NK-92 treated with Interleukin-12 subunit alpha and Interleukin-12 subunit beta, amount 100 ng/mL, for 24 hours (cell line): Measurements from ENCODE around the gene RNASEL.

ENCODE experiments used
- DNase-seq: peaks from one replicate; lab custom pipeline; 2025; lab: John Stamatoyannopoulos, UW

Gene RNASEL

GRCh38 chr1:182620924-182621585, 32.0 kb upstream of the RNASEL start:
- no peak for DNase-seq

DNA sequence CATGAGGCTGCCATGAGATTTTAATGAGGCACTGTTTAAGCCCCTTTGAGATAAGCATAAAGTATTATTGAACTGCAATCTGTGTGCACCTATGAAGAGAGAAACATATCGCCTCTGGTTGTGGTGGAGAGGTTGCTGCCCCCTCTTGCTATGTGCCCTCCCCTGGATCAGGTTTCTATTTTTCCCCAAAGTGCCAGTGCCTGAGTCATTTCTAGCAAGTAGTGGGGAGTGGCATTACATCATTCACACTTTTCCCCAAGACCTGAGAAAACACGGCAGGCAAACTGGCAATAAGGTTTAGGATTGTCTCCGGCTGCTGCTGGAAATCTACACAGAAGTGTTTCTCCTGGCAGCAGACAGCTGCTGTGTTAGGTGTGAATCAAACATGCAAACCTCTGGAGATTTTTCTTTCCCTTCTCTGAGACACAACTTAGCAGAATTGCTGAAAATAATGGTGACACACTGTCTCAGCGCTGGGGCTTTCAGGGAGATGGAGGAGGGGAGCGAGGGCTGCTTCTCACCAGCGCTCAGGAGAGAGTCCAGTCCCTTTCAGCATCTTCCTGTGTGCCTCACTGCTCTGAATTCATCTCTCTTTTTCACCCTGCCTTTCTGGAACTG, 28.8 kb upstream of the RNASEL start:
- DNase-seq = no peak

DNA sequence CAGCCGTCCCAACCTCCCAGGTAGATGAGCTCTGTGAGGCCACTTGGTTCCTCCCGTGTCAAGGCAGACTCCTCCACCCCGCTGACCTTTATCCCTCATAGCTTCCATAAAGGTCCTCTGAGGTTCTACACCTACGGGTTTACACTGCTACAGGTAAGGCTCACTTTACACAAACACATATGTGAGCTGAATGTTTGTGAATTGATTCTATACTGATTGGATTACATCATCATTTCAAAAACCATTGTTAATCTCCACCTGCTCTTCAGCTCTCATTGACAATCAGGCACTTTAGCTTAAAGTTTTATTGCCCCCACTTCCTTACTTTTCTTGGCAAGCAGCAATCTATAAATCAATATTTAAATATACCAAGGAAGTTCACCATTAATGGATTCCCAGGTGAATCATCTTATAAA, 28.0 kb upstream of the RNASEL start:
- no peak for DNase-seq

DNA sequence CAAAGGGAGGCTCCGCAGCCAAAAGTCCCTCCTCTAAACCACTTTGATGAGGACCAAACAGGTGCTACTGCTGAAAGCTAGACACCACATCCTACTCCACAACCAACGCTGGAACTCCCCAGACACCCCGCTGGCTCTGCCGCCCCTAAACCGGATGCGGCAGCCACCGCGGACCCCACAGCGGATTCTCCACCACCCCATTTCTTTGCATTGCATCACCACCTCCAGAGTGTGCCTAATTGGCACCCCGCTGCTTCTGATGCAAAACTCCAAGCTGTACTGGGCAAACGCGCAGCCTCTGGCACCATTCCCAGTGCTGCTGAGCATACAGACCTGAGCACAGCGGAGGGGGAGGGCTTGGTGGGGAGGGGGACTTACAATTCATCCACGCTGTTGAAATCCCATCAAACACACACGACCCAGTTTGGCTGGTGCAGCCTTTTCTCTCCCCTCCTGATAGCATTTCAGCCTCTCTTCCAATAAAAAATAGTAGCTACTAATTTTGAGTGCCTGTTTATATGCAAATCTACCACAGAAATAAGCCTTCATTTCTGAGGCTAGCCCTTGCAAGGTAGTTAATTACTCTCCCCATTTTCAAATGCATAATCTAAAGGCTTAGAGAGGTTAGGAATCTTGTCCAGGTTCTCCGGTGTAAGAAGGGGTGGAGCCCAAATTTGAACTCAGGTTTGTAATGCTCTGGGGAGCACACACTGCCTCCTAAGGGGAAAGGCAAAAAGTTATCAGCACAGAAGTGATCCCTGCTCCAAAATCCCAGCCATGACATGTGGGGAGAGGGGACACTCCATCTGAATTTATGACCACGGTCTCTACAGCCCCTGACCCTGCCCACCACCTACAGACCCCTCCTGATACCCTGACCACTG, 27.3 kb upstream of the RNASEL start:
- DNase-seq = peak; percentile 88

GRCh38 chr1:182615468-182616129, 26.5 kb upstream of the RNASEL start:
- DNase-seq = peak; percentile 33

DNA sequence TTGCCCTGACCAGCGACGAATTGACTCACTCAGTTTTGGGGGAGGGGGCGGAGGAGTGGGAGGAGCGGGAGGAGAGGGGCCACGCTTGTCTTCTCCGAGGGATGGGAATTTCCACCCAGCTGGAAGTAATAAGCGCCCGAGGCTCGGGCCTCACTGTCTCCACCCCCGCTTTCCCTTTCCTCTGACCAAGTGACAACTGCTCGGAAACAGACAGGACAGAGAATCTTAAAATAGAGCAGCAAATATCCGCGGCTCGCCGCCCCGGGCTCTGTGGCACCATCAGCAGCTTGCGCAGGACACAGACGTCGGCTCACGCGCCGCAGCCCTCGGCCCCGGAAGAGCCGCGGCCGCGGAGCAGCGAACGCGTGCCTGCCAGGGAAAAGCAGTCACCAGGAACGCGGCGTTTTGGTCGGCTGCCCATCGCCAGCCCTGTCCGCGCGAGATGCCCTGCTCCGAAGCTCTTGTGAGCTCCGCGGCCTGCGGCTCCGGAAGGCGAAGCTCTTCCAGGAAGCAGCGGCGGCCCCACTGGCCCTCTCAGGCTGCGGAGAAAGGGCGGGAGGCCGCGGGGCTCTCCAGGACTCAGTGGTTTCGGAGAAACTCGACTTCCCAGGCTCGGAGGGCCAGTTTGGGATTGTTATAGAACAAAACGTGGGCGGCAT, 25.9 kb upstream of the RNASEL start:
- peak; percentile 72 for DNase-seq

DNA sequence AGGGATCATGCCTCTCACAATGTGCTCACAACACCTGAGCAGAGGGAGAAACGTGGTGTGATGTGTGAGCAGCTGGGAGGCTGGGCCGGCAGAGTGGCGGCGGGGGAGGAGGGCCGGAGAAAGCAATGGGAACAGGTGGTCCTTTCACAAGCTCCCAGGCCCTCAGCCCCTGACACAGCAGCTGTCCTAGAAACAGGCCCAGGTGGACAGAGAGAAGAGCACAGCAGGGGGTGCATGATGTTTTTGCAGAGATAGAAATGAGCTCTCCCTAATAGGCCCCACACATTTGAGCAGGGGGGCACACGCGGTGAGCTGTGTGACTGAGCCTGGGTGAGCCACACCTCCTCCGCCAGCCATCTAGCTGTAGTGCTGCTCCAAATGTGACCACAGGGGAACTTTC, 22.7 kb upstream of the RNASEL start:
- no peak for DNase-seq

DNA sequence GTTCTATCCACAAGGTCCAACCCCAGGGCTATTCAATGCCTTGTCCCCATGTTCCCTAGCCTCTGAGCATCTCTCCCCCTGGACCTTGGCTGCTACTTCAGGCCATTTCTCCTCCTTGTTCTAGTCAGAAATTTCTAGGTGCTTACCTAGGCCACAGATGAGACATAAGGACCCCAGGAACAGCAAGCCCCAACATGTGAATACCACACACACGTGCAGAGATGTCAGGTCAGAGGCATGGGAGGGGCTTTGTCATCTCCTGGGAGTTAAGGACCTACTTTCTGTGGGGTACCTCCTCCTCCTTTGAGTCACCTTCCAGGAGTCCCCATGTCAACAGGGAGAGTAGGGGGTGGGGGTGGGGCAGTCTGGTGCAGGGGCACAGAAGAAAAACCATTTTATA, 22.3 kb upstream of the RNASEL start:
- no peak for DNase-seq

DNA sequence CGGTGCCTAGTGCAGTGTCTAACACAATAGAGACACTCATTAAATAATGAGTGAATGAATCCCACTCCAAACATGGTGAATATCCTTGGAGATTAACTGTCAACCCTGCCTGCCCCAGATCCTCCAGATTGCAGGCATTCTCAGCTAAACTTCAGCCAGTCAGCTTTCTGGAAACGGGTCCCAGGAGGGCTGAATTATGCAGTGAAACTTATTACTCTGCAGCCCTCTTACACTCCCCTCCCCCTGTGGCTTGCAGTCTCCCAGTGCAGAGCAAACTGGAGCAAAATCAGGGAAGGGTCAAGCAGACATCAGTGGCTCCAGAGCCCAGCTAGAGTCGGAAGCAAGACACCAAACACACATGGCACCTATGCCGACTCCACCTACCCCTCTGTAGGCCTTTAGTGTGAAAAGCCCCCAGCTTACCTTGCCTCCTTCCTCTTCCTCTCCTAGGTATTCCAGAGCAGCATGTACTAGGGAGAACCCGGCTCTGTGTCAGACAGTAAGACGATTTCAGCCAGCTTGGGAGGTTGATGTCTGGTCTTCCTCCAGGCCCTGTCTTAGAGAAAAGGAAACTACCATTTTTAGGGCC, 21.6 kb upstream of the RNASEL start:
- DNase-seq = no peak

- DNase-seq = no peak
These were observed 20.0 kb upstream of the RNASEL start for GRCh38 chr1:182608845-182609610.

GRCh38 chr1:182608236-182608635, 19.2 kb upstream of the RNASEL start:
- DNase-seq = no peak

- DNase-seq = no peak
These were observed 18.5 kb upstream of the RNASEL start for GRCh38 chr1:182607566-182607965.

DNA sequence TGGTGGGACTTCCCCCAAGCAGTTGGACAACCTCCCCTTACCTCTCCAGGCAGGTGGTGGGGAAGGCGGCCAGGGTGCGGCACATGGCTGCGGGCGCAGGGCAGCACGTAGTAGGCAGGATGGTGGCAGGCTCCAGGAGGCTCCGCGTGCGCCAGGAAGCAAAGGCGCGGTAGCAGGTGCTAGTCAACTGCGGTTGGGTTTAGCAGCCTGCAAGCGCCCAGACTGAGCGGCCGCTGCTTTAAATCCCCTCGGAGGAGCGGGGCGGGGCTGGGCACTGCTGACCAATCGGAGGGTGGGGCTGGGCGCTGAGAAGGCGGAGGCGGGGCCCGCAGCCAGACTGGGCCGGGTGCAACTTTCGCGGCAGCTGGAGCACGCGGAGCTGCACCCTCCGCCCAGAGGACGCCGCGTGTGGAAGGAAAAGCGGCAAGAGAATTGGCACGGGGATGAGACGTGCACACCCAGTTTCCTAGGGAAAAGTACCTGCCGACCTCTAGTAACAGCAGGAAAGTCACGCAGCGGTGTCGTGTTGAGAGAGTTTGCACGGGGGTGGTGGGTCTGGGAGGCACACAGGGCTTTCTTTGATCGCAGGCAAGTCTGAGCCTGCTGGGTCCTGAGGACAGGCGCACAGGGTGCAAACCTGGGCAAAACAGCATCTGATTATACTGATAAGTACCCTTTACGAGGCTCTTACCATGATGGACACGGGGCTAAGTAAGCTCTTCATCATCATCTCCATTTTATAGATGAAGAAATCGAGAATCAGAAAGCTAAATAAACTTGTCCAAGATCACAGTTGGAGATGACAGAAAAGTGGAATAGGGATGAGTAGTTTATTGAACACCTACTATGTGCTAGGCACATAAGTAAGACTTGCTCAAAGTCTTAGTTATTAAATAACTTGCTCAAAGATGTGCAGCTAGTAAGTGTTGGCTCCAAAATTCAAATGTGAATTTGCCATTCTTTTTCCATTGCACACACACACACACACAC, 15.4 kb upstream of the RNASEL start, which contains the start of gene RGS16:
Gene RGS16, minus strand, starts transcription at position 215 of the 990 bp plus-strand sequence. Its CDS starts 130 bp downstream, at position 85.
- peak; percentile 96 for DNase-seq

DNA sequence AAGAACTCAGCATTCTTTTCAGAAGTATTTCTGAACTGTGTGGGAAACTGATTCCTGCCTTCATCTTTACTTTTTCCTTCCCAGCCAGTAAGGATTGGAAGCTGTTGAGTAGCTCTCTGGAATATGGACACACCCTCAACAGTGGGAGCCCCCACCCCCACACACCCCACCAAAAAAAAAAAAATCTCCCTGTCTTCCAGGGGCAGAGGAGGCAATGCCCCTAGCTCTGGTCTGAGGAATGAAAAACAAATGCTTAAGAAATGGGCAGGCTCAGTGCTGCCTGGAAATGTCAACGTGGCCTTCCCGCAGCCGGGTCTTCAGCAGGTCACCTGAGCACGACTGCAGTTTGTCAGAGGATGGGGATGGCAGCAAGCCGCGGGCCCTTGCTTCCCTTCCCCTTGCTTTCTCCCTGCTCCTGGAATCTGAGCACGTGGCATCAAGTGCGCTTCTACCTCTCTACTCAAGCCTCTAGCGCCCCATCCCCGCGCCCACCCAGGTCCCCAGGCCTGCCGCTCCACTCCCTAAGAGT, 14.7 kb upstream of the RNASEL start:
- no peak for DNase-seq

DNA sequence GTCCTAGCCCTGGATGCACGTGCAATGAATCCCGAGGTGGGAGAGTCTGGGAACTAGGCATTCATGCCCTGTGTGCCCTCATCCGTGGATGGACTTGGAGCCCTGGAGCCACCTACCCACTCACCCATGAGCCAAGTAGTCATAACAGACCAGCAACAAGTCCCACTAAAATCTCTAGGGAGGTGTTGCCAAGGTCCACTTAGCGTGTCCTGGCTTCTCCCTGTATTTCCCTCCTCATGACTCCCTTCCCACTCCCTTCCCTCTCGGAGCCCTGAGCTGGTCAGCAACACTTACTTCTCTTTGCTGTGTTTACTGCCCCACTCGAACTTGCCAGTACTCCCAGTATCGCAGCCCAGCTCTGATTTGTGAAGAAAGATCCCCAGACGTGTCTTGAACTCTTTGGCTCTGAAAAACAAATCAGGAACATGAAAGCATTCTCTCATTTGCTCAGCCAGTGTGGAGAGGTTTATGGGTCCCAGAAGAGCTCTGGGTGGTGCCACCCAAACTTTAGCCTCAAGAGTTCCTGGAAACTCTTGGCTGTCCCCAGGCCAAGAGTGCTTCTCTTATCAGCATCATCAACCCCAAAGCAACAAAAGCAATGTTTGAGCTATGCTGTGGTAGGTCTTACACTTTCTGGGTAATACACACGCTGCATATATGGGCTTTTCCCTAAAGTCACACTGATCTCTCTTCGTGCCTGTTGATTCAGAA, 14.0 kb upstream of the RNASEL start:
- no peak for DNase-seq

DNA sequence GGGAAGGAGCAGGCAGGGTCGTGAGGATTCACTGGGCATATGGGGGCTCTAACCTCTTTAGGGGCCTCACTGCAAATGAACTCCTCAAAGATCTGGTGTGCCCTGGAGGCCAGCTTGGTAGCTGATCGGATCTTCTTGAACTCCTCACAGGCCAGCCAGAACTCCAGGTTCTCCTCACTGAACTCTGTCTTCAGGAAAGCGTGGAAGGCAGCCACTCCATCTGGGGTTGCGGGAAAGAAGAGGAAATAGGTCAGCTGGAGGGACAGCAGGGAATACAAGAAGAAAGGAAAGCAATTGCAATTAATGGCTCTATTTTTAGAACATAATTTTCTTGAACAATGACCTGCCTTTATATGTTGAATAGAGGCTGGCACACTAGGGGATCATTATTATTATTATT, 12.9 kb upstream of the RNASEL start:
- no peak for DNase-seq

DNA sequence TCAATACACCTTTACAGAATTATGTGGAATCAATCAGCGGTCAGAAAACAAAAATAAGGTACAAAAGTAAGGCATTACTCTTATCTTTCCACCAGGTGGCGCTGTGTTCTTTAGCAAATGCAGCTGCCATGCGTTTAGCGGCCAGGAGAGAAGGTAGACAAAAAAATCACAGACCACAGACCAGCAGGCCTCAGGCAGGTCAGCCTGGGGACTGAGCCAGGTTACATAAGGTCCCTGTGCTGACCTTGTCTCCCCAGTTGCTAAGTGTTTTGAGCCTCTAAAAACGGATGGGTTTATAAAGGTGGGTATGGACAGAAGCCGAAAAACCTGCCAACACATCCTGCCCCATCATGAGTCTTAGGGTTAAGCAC, 12.3 kb upstream of the RNASEL start:
- peak; percentile 36 for DNase-seq

DNA sequence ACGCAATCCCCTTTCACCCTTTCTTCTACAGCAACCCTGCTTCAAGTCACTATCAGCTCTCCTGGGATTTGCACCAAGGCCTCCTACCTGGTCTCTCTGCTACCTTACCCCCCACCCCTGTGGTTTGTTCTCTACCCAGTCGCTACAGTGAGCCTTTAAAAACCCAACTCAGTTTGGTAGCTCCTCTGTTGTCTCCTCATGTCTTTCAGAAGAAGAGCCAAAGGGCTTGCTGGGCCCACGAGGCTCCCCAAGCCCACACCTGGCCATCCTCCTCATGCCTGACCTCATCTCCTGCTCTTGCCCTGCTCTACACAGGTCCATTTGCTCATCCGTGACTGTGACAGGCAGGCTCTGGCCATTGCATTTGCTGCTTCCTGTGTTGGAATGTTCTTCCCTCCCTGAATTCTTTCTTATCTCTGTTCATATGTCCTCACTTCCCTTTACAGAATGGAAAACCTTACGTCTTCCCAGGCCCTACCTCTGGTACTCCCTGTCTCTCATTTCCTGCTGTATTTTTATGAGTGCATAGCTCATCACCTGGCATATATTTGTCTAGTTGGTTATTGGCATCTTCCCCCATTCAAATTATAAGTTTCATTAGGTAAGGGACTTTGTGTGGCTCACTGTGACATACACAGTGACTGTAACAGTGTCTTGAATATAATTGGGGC, 11.8 kb upstream of the RNASEL start:
- DNase-seq = no peak
